NCI-H1694 (cell line): ENCODE measurements around the gene LIN37.
A peak's percentile ranks its signal among the peaks of the same experiment; 100 is the strongest.

Source experiments
- DNase-seq: peaks from one replicate; lab custom pipeline; 2025; lab: John Stamatoyannopoulos, UW

The LIN37 gene

GRCh38 chr19:35734889-35735288 lies 13.5 kb upstream of the LIN37 start:
- DNase-seq = no peak

- DNase-seq = no peak
Measured at GRCh38 chr19:35736913-35737886, 11.2 kb upstream of the LIN37 start.

- no peak for DNase-seq
Measured at GRCh38 chr19:35738021-35738886, 10.1 kb upstream of the LIN37 start.

GRCh38 chr19:35738887-35739229 lies 9.5 kb upstream of the LIN37 start:
- DNase-seq = no peak

GRCh38 chr19:35739275-35740107 lies 8.9 kb upstream of the LIN37 start:
- no peak for DNase-seq

- no peak for DNase-seq
Measured at GRCh38 chr19:35740108-35740422, 8.3 kb upstream of the LIN37 start.

- DNase-seq = peak; percentile 98
Measured at GRCh38 chr19:35740423-35741202, 7.8 kb upstream of the LIN37 start.

GRCh38 chr19:35741203-35741515 lies 7.2 kb upstream of the LIN37 start:
- DNase-seq = no peak

GRCh38 chr19:35742121-35742724 lies 6.2 kb upstream of the LIN37 start, which contains the start of gene IGFLR1:
Gene IGFLR1, minus strand, starts transcription at chr19:35742452. Its CDS starts 1,272 bp downstream, at chr19:35741180.
- DNase-seq = no peak

- no peak for DNase-seq
Measured at GRCh38 chr19:35743640-35744429, 4.5 kb upstream of the LIN37 start.

- DNase-seq = peak; percentile 97
Measured at GRCh38 chr19:35744430-35745327, 3.7 kb upstream of the LIN37 start.

- DNase-seq = peak; percentile 99
Measured at GRCh38 chr19:35745328-35746086, 2.9 kb upstream of the LIN37 start, which contains the start of the genes PSENEN and U2AF1L4. Gene PSENEN, plus strand, starts transcription at chr19:35745651. Its CDS starts 280 bp downstream, at chr19:35745931. Gene U2AF1L4, minus strand, starts transcription at chr19:35745418. Its CDS starts 27 bp downstream, at chr19:35745391.

GRCh38 chr19:35746087-35746462 lies 2.3 kb upstream of the LIN37 start:
- DNase-seq = no peak

- no peak for DNase-seq
Measured at GRCh38 chr19:35746531-35746930, 1.8 kb upstream of the LIN37 start.

- DNase-seq = no peak
Measured at GRCh38 chr19:35750167-35750566, 1.8 kb downstream of the LIN37 start.

GRCh38 chr19:35751839-35752745 lies 3.7 kb downstream of the LIN37 start:
- no peak for DNase-seq

GRCh38 chr19:35752746-35753350 lies 4.5 kb downstream of the LIN37 start:
- DNase-seq = no peak
